DMS53 treated with DMSO at 0.1 percent for 48 hours (cell line): ENCODE data around the gene GARIN5A.
A peak's percentile ranks its signal among the peaks of the same experiment; 100 is the strongest.

Experiments
- DNase-seq: peaks from one replicate; lab custom pipeline; 2025; ENCODE audit not compliant: unreplicated experiment; lab: John Stamatoyannopoulos, UW

The GARIN5A gene

DNA sequence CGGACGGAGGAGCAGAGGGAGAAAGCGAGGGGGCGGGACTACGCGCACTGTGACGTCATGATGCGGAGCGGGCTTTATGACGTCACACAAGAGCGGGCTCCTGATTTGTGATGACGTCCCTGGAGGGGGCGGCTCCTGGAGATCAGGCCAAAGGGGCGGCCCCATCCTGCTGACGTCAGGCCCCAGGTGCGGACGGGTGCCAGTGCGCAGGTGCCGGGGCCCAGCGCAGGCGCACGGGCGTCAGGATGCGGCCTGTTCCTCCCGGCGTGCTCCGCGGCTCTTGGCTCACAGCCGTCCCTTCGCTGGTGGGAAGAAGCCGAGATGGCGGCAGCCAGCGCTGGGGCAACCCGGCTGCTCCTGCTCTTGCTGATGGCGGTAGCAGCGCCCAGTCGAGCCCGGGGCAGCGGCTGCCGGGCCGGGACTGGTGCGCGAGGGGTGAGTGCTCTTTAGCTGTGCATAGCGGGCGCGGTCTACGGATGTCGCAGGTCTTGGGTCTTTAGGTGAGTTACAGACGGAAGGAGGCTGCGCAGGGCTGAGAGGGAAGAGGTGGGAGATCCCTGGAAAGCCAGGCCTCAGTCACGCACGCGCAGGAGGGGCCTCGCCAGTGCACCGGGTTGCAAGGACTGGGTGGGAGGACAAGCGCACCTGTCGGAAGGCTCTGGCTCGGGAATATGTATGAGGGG, at the start of gene GARIN5A, which contains the start of gene EMC10:
GARIN5A (minus strand) TSS at position 625 of the 683 bp plus-strand sequence; CDS start at position 165, 460 bp downstream.
EMC10 (plus strand) TSS at position 284 of the 683 bp plus-strand sequence; CDS start at position 322, 38 bp downstream.
- DNase-seq, result peak; percentile 58

DNA sequence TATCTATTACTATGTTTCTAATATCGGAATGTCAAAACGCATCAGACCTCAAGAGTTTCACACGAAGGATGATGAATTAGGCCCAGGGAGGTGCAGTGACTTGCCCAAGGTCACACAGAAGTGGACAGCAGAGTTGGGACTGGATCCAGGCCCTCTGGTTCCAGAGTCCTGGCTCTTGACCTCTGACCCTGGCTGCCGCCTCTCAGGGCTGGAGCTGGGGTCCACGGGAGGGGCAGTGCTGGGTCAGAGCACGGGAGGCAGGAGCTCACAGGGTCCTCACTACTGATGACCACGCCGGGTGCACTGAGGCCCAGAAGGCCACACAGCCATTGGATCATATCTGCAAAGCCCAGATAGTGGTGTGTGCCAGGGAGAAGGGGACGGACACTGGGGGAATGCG, 46.2 kb upstream of the GARIN5A start:
- no peak for DNase-seq

DNA sequence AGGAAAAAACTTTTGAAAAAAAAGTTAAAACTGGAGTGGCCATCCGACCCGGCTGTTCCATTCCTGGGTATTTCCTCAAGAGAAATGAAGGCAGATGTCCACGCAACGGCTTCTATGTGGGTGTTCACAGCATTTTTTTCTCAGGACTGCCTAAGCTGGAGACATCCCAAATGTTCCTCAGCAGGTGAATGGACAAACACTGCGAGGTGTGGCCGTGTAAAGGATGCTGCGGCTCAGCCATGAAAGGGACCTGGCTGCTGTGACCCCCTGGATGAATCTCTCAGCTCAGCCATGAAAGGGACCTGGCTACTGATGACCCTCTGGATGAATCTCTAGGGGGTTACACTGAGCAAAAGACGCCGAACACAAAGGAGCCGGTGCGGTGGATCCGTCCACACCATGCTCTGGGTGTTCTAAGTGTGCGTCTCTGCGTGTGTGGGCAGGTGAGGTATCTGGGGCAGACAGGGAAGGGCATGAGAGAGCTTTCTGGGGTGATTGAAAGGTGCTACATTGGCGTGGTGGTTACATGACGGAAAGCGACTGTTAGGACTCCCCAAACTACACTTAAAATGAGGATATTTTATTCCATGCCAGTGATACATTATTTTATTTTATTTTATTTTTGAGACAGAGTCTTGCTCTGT, 44.3 kb upstream of the GARIN5A start:
- DNase-seq, result no peak

DNA sequence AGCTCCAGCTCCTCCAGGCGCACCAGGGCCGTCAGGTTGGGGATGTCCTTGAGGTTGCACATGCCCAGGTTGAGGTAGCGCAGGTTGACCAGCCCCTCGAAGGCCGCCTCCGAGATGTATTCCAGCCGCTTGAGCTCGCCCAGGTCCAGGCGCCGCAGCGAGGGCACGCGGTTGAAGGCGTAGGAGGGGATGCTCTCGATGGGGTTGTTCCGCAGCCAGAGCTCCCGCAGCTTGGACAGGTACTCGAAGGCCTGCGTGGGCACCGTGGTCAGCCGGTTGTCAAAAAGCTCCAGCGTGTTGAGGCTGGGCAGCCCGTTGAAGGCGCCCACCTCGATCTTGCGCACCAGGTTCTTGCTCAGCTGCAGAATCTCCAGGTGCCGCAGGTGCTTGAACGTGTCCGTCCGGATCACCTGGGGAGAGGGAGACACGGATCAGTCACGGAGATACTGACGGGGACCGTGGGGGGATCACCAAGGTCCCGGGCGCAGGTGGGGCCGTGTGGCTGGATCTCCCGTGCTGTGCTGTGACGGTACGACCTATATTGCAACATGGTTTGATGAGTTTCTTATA, 42.4 kb upstream of the GARIN5A start:
- no peak for DNase-seq

DNA sequence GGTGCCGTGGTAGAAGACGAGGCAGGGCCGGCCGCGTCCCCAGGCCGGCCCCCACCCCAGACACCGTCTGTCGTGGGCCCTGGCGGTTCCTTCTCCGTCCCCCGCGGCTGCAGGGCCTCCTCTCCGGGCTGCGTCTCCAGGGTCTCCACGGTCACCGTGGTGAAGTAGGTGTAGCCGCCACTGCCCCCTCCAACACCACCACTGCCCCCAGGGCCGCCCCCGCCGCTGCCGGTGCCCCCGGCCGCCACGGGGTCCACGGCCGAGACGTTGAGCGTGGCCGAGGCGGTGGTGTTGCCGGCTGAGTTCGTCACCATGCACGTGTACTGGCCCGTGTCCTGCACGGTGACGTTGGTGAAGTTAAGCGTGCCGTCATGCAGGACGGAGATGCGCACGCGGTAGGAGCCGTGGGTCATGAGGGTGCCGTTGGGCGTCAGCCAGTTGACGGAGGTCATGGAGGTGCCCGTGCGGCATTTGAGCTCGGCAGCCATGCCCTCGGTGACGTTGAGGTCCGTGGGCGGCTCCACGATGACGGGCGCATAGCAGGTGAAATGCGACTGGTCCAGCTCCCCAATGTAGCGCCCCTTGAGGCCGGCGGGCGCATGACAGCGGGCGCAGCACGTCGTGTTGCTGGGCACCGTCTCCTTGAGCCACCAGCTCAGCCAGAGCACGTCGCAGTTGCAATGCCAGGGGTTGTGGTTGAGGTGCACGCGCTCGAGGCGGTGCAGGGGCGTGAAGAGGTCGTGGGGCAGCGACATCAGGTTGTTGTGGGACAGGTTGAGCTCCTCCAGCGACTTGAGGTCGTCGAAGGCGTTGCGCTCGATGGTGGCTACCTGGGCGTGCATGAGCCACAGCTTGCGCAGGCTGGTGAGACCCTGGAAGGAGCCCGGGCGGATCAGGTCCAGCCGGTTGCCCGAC, 41.7 kb upstream of the GARIN5A start:
- DNase-seq, result no peak

DNA sequence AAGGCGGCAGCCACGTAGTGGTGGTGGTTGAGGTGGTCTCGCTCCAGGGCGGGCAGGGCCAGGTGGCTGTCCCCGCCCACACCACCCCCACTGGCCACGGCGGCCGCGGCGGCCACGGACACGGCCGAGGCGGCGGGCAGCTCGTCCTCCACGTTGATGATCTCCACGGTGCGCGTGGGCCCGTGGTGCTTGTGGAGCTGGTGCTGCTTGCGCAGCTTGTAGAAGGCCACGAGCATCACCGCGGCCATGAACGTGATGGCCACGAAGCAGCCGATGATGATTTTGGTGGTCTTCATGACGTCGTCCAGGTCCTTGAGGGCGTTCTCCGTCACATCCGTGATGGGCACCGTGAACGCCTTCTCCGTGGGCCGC, 41.0 kb upstream of the GARIN5A start:
- no peak for DNase-seq

DNA sequence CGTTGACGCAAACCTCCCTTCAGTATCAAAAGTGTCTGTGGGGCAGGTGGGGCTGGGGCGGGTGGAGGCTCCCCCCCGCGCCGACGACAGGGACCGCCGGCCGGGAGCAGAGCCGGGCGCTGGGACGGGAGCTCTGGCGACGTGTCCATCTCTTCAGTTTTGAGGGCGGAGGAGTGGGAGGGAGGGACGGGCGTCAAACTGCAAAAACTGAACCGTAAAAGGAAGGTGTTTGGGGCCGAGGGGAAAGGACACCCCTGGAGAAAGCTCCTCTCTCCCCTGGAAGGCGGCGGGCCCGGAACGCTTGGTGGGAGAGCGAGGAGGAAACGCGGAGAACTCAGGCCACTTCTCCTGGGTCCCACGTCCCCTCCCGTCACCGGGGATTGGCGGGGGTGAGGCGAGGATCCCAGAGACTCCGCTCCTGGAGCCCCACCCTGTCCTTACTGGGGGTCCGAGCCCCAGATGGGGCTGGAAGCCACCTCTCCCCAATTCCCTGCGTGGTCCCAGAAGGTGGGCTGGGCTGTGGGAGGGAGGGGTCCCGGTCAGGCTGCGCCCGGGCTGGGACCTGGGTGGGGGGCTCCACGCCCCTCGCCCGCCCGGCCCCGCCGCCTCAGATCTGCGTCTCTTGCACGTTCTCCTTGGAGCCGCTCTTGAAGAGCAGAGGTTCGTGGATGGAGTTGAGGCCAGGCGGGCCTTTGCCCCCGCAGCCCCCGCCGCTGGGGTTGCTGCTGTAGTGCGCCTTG, 40.5 kb upstream of the GARIN5A start:
- no peak for DNase-seq

DNA sequence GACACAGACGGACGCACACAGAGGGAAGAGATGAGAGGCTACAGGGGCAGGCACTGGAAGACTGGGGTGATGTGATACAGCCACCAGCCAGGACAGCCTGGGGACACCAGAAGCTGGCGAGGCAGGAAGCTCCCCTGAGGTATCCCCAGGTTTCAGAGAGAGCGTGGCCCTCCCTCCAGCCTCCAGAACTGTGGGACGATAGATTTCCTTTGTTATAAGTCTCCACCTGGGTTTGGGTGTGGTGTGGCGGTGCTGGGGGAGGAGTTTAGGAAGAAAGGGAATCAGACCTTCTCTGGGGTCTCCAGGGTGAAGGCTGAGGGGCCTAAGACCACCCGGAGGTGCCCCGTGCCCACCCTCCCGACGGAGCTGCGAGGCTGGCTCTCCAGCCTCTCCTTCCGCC, 39.8 kb upstream of the GARIN5A start:
- DNase-seq, result no peak

DNA sequence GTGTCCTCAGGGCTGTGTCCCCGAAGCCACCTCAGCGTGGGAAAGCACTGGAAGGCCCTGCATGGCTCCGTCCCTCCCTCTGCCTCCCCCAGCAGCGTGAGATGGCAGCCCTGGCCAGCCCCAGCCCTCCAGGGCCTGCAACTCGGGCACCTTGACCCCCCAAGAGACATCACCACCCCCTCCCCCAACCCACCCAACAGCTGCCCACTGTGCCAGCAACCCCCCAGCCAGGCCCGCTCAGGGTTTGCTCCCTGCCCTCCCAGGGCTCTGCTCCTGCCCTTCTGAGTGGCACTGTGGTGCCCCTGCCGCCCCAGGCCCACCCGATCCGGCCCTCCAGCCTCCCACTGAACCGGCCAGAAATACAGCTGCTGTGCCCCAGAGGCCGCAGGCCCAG, 38.5 kb upstream of the GARIN5A start:
- no peak for DNase-seq

DNA sequence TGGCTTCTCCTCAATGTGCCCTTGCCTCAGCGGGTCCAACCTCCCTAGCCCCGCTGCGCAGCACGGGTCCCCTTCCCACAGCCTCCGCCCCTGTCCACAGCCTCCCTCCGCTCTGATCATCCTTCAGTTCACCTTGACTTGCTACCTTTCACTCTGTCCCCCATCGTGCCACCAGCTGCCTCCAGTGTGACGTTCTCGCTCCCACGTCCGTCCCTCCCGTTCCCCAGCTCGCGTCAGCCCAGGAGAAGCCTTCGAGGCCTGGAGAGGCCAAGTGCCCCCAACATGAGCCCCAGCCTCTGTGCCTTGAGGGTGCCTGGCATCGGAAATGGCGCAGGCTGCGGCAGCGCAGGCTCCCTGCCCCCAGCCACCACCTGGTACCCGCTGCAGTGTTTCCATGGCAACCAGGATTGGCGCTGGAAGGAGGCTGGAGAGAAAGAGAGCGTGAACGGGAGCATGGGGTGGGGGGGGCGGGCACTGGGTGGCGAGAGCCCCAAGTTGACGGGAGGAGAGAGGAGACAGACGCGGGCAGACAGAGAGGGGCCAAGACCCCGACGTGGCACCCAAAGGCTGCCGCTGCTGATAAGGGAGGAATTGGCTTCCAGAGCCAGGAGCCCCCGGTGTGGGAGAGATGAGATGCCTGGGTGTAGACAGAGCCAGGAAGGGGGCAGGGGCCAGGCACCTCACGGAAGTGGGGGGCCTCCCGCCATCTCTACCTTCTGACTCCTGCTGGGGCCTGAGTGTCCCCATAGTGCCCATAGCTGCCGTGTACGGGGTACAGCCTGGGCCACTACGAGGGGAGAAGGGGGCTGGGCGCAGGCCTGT, 37.9 kb upstream of the GARIN5A start:
- no peak for DNase-seq

DNA sequence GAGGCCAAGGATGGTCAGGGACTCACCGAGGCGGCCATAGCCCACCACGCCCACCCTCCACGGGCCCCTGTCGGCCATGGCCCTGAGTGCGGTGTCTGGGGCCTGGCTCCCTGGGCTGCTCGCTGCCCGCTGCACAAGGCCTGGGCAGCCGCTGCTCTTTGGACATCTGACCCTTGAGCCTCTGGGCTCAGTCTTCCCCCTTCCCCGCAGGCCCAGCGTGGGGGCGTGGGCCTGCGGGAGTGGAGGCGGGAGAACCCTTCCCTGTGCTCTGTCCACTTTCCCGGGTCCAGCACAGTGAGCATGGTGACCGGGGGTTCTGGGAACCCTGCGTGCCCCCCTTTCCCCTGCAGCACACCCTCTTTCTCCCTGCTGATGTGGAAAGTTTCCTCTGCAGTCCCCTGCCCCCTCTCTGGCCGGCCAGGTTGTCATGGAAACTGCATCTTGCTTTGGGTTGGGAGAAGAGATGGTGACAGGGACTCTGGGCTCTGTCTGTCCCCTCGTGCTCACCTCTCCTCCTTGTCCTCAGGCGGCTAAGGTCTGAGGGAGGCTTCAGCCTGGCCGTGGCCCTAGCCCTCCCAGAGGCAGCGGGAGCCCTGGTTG, 37.2 kb upstream of the GARIN5A start, which contains the start of gene ASPDH:
ASPDH (minus strand) TSS at position 168 of the 600 bp plus-strand sequence; CDS start at position 78, 90 bp downstream.
- DNase-seq, result no peak

DNA sequence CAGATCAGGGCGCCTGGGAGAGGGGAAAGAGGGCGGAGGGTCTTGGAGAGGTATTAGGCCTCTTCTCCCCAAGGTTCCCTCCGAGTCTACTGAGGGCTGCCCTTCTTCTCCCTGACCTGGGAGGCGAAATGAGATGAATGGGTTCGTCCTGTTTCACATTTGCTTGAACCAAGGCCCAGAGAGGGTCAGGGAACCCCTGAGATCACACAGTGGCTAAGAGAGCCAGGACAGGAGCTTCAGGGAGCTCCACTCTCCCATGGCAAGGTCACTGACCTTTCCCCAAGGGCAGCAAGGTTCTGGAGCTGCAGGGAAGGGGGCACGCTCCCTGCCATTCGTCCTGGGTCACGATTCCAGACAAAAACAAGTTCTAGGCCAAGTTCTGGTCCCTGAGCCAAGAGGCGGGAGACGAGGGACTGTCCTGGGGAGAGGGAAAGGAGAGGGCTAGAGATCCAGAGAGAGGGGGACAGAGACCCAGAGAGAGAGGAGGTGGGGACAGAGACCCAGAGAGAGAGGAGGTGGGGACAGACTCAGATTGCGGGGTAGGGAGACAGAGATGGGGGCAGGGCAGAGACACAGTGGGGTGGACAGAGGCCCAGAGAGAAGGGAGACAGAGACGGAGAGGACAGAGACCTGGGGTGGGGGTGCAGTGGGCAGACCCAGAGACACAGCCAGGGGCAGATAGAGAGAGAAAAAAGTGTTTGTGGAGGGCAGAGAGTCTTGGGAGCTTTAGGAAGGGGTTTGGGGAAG, 36.5 kb upstream of the GARIN5A start:
- no peak for DNase-seq

DNA sequence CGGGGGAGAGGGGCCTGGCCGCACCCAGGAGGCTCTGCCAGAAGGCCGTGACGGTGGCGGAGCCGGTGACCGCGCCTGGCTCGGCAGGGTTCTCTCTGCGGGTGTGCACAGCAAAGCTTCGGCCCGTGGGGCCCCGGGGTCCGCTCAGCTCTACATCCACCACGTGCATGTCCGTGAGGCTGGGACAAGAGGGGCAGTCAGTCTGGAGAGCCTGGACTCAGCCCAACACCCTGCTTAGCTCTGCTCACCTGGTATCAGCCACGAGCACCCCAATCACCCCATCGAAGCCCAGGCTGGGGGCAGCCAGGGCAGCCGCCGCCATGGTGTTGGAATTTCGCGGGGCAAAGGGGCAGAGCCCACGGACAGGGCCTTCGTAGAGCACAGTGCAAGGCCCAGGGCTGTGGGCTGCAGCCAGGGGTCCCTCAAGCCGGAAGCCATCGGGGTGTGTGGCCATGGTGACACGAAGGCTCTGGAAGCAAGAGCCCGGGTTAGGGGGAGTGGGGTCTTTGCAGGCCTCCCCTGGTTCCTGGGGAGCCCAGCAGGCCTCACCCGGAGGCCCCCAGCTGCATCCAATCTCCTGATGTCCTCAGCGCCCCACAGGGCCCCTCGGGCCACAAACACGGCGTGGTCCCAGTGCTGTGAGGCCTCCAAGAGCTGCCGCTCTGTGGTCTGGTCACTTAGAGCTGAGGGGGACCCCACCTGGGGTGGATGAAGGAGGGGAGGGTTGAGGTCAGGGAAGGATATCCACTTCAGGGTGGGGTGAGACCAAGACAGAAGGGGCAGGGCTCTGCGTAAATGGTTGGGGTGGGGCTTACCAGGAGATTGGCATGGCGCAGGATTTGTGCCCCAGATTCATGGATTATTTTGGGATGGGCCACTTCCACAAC, 35.7 kb upstream of the GARIN5A start:
- no peak for DNase-seq

DNA sequence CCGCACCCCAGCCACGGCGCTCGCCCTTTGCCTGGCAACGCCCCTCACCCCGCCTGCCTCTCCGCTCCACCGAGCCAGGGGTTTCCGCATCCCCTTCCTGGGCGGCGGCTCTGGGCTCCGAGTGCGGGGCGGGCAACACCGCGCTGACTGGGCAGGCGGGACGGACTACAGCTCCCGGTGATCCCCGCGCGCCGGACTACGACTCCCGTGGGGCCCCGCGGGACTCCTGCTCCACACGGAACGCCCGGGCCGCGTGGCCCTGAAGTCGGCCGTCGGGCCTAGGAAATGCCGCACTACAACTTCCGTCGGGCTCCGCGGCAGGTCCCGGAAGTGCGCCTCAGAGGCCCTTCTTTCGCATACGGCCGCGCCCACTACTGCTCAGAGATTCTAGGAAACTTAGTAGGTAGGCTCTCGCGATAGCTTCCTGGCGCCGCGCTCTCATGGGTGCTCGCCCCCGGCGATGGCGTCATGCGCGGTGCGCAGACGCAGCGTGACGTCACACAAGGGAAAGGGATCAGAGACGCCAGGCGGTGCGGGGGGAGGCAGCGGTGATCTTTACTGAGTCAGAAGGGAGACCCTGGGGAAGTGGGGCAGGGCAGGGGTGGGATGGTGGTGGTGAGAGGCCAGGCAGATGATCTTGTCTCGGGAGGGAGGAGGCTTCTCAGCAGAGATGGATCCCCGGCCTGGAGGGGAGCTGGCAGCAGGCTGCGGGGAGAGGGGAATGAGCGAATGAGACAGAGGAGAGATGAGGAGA, 34.6 kb upstream of the GARIN5A start, which contains the start of gene JOSD2:
JOSD2 (minus strand) TSS at position 123 of the 754 bp plus-strand sequence. CDS start 760 bp downstream, outside the sequence.
- peak; percentile 80 for DNase-seq

DNA sequence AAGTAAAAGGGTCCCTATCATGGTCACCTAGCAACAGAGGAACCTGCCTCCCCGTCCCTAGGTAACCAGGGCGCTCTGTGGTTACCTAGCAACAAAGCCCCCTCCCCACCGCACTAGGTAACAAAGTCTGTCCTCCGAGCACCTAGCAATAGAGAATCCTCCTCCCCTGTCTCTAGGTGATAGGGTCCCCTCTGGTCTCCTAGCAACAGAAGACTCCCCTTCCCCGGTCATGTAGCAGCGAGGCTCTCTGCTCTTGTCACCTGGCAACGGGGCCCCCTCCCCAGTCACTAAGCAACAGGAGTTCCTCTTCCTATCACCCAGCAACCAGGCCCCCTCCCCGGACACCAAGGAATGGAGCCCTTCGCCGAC, 34.0 kb upstream of the GARIN5A start:
- no peak for DNase-seq

DNA sequence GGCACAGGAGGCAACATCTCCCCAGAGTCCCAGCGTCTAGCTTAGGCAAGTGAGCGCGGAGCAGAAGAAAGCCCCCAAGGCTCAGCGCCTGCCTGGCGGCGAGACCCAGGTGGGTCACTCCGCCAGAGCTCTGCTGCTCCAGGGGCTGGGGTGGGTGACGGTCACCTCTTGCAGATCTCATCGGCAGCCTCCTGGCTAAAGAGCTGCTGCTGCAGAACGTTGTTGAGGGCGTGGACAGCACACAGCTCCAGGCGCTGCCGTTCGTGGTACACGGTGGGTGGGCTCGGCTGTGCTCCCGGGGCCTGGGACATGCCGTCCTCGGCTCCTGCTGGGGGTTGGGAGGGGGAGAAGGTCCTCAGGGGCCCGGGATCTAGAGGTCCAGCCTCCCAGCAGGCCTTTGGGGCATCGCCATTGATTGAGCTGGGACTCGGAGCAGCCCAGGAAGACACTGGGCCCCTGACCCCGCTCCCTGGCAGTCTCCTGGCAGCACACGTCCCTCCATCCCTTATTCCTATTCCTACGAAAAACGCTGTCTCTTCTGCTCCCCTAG, 33.5 kb upstream of the GARIN5A start:
- no peak for DNase-seq
